IPS DF 6.9 (cell line): Measurements from ENCODE around the gene ZMAT5.
A peak's percentile ranks its signal among the peaks of the same experiment; 100 is the strongest.

Source experiments
- DNase-seq: peaks from one replicate; pipeline ENCODE4 v3.0.0-alpha.2; 2013; ENCODE audit warnings: low read depth, low spot score
- H3K27ac ChIP-seq: one replicate; pipeline ENCODE4 v1.5.1; 2013; ENCODE audit warnings: low read length, control low read depth
- H3K27me3 ChIP-seq: 2 replicates; pipeline ENCODE4 v1.6.1; 2013; ENCODE audit warnings: mild to moderate bottlenecking, low read length; ENCODE audit not compliant: control insufficient read depth, insufficient read depth
- H3K36me3 ChIP-seq: 2 replicates; pipeline ENCODE4 v1.6.1; 2013; ENCODE audit warnings: low read length; ENCODE audit not compliant: control insufficient read depth, insufficient read depth
- H3K4me1 ChIP-seq: 2 replicates; pipeline ENCODE4 v1.6.1; 2013; ENCODE audit warnings: low read length; ENCODE audit not compliant: control insufficient read depth, insufficient read depth
- H3K4me3 ChIP-seq: 2 replicates; pipeline ENCODE4 v1.5.1; 2013; ENCODE audit warnings: mild to moderate bottlenecking, low read length
- H3K9me3 ChIP-seq: 2 replicates; pipeline ENCODE4 v1.6.1; 2013; ENCODE audit warnings: low read length, inconsistent platforms; ENCODE audit not compliant: control insufficient read depth, insufficient read depth
- WGBS: extraction: QIAGEN DNeasy Blood & Tissue Kit; methylation state at CpG from one replicate; pipeline ENCODE4 v1.1.7; 2013; ENCODE audit warnings: mixed read lengths, missing lambda C conversion rate; ENCODE audit not compliant: insufficient read length, insufficient coverage; 5-methylcytosine and 5-hydroxymethylcytosine counted together

ZMAT5 gene

GRCh38 chr22:29731058-29731850 lies 35.6 kb downstream of the ZMAT5 start:
- no CpG with 5 or more reads among the region's 18 CpGs for WGBS
- no peaks in the 10 kb centered on the region for H3K36me3 ChIP-seq
- H3K4me1 ChIP-seq = peaks cover 3% of the 10 kb centered on the region
- no peak overlapping the region for H3K27ac ChIP-seq
- H3K9me3 ChIP-seq = no peaks in the 10 kb centered on the region
- H3K4me3 ChIP-seq = no peak overlapping the region
- no peaks in the 10 kb centered on the region for H3K27me3 ChIP-seq
- no peak for DNase-seq

GRCh38 chr22:29729161-29729560 lies 37.6 kb downstream of the ZMAT5 start:
- no CpG with 5 or more reads among the region's 20 CpGs for WGBS
- Histone ChIP-seq H3K9me3 (no peaks in the 10 kb centered on the region), H3K27me3 (no peaks in the 10 kb centered on the region), H3K4me3 (no peak overlapping the region), H3K36me3 (no peaks in the 10 kb centered on the region), H3K27ac (no peak overlapping the region), H3K4me1 (peaks cover 3% of the 10 kb centered on the region)
- DNase-seq = no peak

- DNase-seq = no peak
- Histone ChIP-seq H3K36me3 (no peaks in the 10 kb centered on the region), H3K4me1 (peaks cover 3% of the 10 kb centered on the region), H3K27ac (no peak overlapping the region), H3K27me3 (peaks cover 2% of the 10 kb centered on the region; the same call in 1 of the 2 replicates), H3K9me3 (no peaks in the 10 kb centered on the region), H3K4me3 (no peak overlapping the region)
- no CpG with 5 or more reads among the region's 17 CpGs for WGBS
These were observed 39.7 kb downstream of the ZMAT5 start for GRCh38 chr22:29727131-29727523.

- Histone ChIP-seq H3K9me3 (no peaks in the 10 kb centered on the region), H3K36me3 (no peaks in the 10 kb centered on the region), H3K4me3 (no peak overlapping the region), H3K27me3 (peaks cover 5% of the 10 kb centered on the region; the same call in 1 of the 2 replicates), H3K27ac (no peak overlapping the region), H3K4me1 (peaks cover 3% of the 10 kb centered on the region)
- WGBS = no CpG with 5 or more reads among the region's 15 CpGs
- no peak for DNase-seq
These were observed 40.2 kb downstream of the ZMAT5 start for GRCh38 chr22:29726512-29727130.

- Histone ChIP-seq H3K27ac (no peak overlapping the region), H3K36me3 (no peaks in the 10 kb centered on the region), H3K4me1 (peaks cover 3% of the 10 kb centered on the region), H3K4me3 (no peak overlapping the region), H3K9me3 (no peaks in the 10 kb centered on the region), H3K27me3 (peaks cover 10% of the 10 kb centered on the region; the same call in 1 of the 2 replicates)
- no peak for DNase-seq
- no CpG with 5 or more reads among the region's 7 CpGs for WGBS
These were observed 40.7 kb downstream of the ZMAT5 start for GRCh38 chr22:29726106-29726505.

- WGBS = no CpG with 5 or more reads among the region's 8 CpGs
- H3K36me3 ChIP-seq = no peaks in the 10 kb centered on the region
- H3K4me1 ChIP-seq = peaks cover 3% of the 10 kb centered on the region
- DNase-seq = no peak
- H3K27ac ChIP-seq = no peak overlapping the region
- peaks cover 15% of the 10 kb centered on the region; the same call in 1 of the 2 replicates for H3K27me3 ChIP-seq
- H3K9me3 ChIP-seq = no peaks in the 10 kb centered on the region
- H3K4me3 ChIP-seq = no peak overlapping the region
These were observed 42.0 kb downstream of the ZMAT5 start for GRCh38 chr22:29724843-29725242.

GRCh38 chr22:29723766-29724165 lies 43.0 kb downstream of the ZMAT5 start:
- Histone ChIP-seq H3K27me3 (peaks cover 24% of the 10 kb centered on the region), H3K4me3 (no peak overlapping the region), H3K27ac (no peak overlapping the region), H3K9me3 (no peaks in the 10 kb centered on the region), H3K36me3 (no peaks in the 10 kb centered on the region), H3K4me1 (peaks cover 3% of the 10 kb centered on the region)
- WGBS = no CpG with 5 or more reads among the region's 10 CpGs
- DNase-seq = no peak

GRCh38 chr22:29722587-29722986 lies 44.2 kb downstream of the ZMAT5 start:
- no CpG with 5 or more reads among the region's 16 CpGs for WGBS
- peaks cover 28% of the 10 kb centered on the region for H3K27me3 ChIP-seq
- H3K9me3 ChIP-seq = no peaks in the 10 kb centered on the region
- no peak overlapping the region for H3K27ac ChIP-seq
- no peaks in the 10 kb centered on the region for H3K36me3 ChIP-seq
- peaks cover 3% of the 10 kb centered on the region for H3K4me1 ChIP-seq
- H3K4me3 ChIP-seq = no peak overlapping the region
- no peak for DNase-seq

GRCh38 chr22:29722151-29722550 lies 44.7 kb downstream of the ZMAT5 start:
- Histone ChIP-seq H3K27ac (no peak overlapping the region), H3K4me3 (no peak overlapping the region), H3K36me3 (no peaks in the 10 kb centered on the region), H3K4me1 (peaks cover 3% of the 10 kb centered on the region), H3K27me3 (peaks cover 28% of the 10 kb centered on the region), H3K9me3 (no peaks in the 10 kb centered on the region)
- WGBS = no CpG with 5 or more reads among the region's 7 CpGs
- DNase-seq = no peak

- no peaks in the 10 kb centered on the region for H3K9me3 ChIP-seq
- no peak overlapping the region for H3K27ac ChIP-seq
- WGBS = no CpG with 5 or more reads among the region's 53 CpGs
- H3K36me3 ChIP-seq = no peaks in the 10 kb centered on the region
- DNase-seq = no peak
- peaks cover 28% of the 10 kb centered on the region for H3K27me3 ChIP-seq
- peak overlapping the region; percentile 33; the same call in 1 of the 2 replicates for H3K4me3 ChIP-seq
- H3K4me1 ChIP-seq = no peaks in the 10 kb centered on the region; the same call in 1 of the 2 replicates
These were observed 45.9 kb downstream of the ZMAT5 start for GRCh38 chr22:29720811-29721323.
